Endodermal cell (in vitro differentiated cells): Measurements from ENCODE around the gene RAB3GAP2. TPM values are rescaled to one million over a fixed set of nuclear protein-coding genes. Genes with fewer than 3 reads are reported as not detected.

Source experiments
- DNase-seq: peaks from one replicate; pipeline ENCODE4 v3.0.0-alpha.2; 2017
- H3K27ac ChIP-seq: 2 replicates; pipeline ENCODE4 v1.5.1; 2013; ENCODE audit warnings: mild to moderate bottlenecking, low read depth, low read length, moderate library complexity
- H3K27me3 ChIP-seq: 2 replicates; pipeline ENCODE4 v1.6.1; 2013; ENCODE audit warnings: mild to moderate bottlenecking, low read length, moderate library complexity; ENCODE audit not compliant: insufficient read depth, control insufficient read depth, poor library complexity, severe bottlenecking
- H3K36me3 ChIP-seq: 2 replicates; pipeline ENCODE4 v1.7.0; 2013; ENCODE audit warnings: mild to moderate bottlenecking, low read length, moderate library complexity; ENCODE audit not compliant: control insufficient read depth, insufficient read depth
- H3K4me1 ChIP-seq: one replicate; pipeline ENCODE4 v1.7.0; 2013; ENCODE audit warnings: low read length; ENCODE audit not compliant: control insufficient read depth, insufficient read depth
- H3K4me3 ChIP-seq: 2 replicates; pipeline ENCODE4 v1.5.1; 2013; ENCODE audit warnings: mild to moderate bottlenecking, low read length, moderate library complexity
- H3K9ac ChIP-seq: 2 replicates; pipeline ENCODE4 v1.6.1; 2013; ENCODE audit warnings: mild to moderate bottlenecking, low read length, moderate library complexity; ENCODE audit not compliant: poor library complexity, severe bottlenecking; ENCODE audit errors: extremely low read depth
- H3K9me3 ChIP-seq: 2 replicates; pipeline ENCODE4 v1.6.1; 2013; ENCODE audit warnings: mild to moderate bottlenecking, low read length, moderate library complexity; ENCODE audit not compliant: control insufficient read depth
- H3K27ac Mint-ChIP-seq: 2 replicates; pipeline ENCODE4 v1.8.0; 2020; ENCODE audit warnings: mixed read lengths
- H3K27me3 Mint-ChIP-seq: 2 replicates; pipeline ENCODE4 v1.8.0; 2021; ENCODE audit warnings: mild to moderate bottlenecking, mixed read lengths; ENCODE audit not compliant: insufficient read depth
- H3K36me3 Mint-ChIP-seq: 2 replicates; pipeline ENCODE4 v1.8.0; 2020; ENCODE audit warnings: low read depth, mixed read lengths
- H3K4me1 Mint-ChIP-seq: 2 replicates; pipeline ENCODE4 v1.8.0; 2020; ENCODE audit warnings: mixed read lengths
- H3K4me3 Mint-ChIP-seq: 2 replicates; pipeline ENCODE4 v1.8.0; 2020; ENCODE audit warnings: mild to moderate bottlenecking, moderate library complexity, mixed read lengths
- H3K9me3 Mint-ChIP-seq: 2 replicates; pipeline ENCODE4 v1.8.0; 2020; ENCODE audit warnings: mild to moderate bottlenecking, mixed read lengths
- CTCF ChIP-seq: fragments of 200-600 bp; sonication (generic); conservative IDR thresholded peaks from 2 replicates; pipeline ENCODE4 v1.5.0; 2021; ENCODE audit warnings: antibody characterized with exemption, mild to moderate bottlenecking
- WGBS, 2 experiments: methylation state at CpG; one replicate each; pipeline versions ENCODE4 v1.1.5 to v1.1.7; 2013; ENCODE audit warnings: missing lambda C conversion rate in 2 of 2, mixed read lengths in 1 of 2; ENCODE audit not compliant: insufficient coverage in 1 of 2, insufficient read length in 1 of 2; 5-methylcytosine and 5-hydroxymethylcytosine counted together
- total RNA-seq, 2 donors: library from RNA; stranded (reverse); fragmentation: NEBNext Ultra II Directional in 1 of 2; extraction: Animal tissue kit (Norgen Biotek cat#: 25700) in 1 of 2; gene quantifications; 2 replicates in 1 of 2; 3 replicates in 1 of 2; pipeline ENCODE4 v1.2.1, GENCODE V29; 2021

RAB3GAP2 gene
- total RNA-seq, 2 donors from 2014 or later: 39.3 to 50.4 TPM

- Mint-ChIP-seq H3K27ac (no peak overlapping the region), H3K4me1 (no peaks in the 10 kb centered on the region), H3K36me3 (no peaks in the 10 kb centered on the region), H3K4me3 (no peak overlapping the region), H3K9me3 (no peaks in the 10 kb centered on the region), H3K27me3 (peaks cover 18% of the 10 kb centered on the region)
- TF ChIP-seq CTCF: no peak
- Histone ChIP-seq H3K9me3 (no peaks in the 10 kb centered on the region), H3K27me3 (peaks cover 47% of the 10 kb centered on the region), H3K9ac (no peak overlapping the region), H3K27ac (no peak overlapping the region), H3K36me3 (no peaks in the 10 kb centered on the region), H3K4me1 (no peaks in the 10 kb centered on the region), H3K4me3 (no peak overlapping the region)
- WGBS, 2 experiments: 85% methylated on average over 2 of the region's 2 CpGs; no CpG with 5 or more reads in 1 of the 2 experiments
- no peak for DNase-seq
Observed at GRCh38 chr1:220320709-220321108, 48.5 kb upstream of the RAB3GAP2 start.

- Histone ChIP-seq H3K27ac (no peak overlapping the region), H3K4me1 (no peaks in the 10 kb centered on the region), H3K4me3 (no peak overlapping the region), H3K27me3 (peaks cover 66% of the 10 kb centered on the region), H3K9me3 (no peaks in the 10 kb centered on the region), H3K36me3 (no peaks in the 10 kb centered on the region), H3K9ac (no peak overlapping the region)
- Mint-ChIP-seq H3K36me3 (no peaks in the 10 kb centered on the region), H3K27ac (no peak overlapping the region), H3K27me3 (peaks cover 33% of the 10 kb centered on the region), H3K4me1 (no peaks in the 10 kb centered on the region), H3K9me3 (no peaks in the 10 kb centered on the region), H3K4me3 (no peak overlapping the region)
- TF ChIP-seq CTCF: no peak
- WGBS, 2 experiments: 83 to 95% methylated on average over 1 of the region's 1 CpG
- DNase-seq: no peak
Observed at GRCh38 chr1:220318673-220319072, 46.4 kb upstream of the RAB3GAP2 start.

- no peak overlapping the region for H3K9ac ChIP-seq
- Mint-ChIP-seq H3K4me1 (no peaks in the 10 kb centered on the region), H3K4me3 (no peak overlapping the region), H3K27ac (no peak overlapping the region), H3K36me3 (no peaks in the 10 kb centered on the region), H3K27me3 (peaks cover 35% of the 10 kb centered on the region), H3K9me3 (no peaks in the 10 kb centered on the region)
- no peaks in the 10 kb centered on the region for H3K9me3 ChIP-seq
- no peaks in the 10 kb centered on the region for H3K36me3 ChIP-seq
- H3K27me3 ChIP-seq: peaks cover 71% of the 10 kb centered on the region
- no peak overlapping the region for H3K27ac ChIP-seq
- WGBS, 2 experiments: 89 to 94% methylated on average over 3 to 4 of the region's 4 CpGs
- no peak for DNase-seq
- no peak for TF ChIP-seq CTCF
- H3K4me1 ChIP-seq: no peaks in the 10 kb centered on the region
- H3K4me3 ChIP-seq: no peak overlapping the region
Observed at GRCh38 chr1:220317161-220317560, 44.9 kb upstream of the RAB3GAP2 start.
